Vagina (tissue), 2 donors: ENCODE results near the gene PCGF2.

Experiments used
- POLR2A ChIP-seq, 2 donors: fragments of 450-650 bp; IDR thresholded peaks; one replicate each; pipeline ENCODE4 v1.6.1; 2017; ENCODE audit warnings: antibody characterized with exemption in 2 of 2, mild to moderate bottlenecking in 2 of 2, moderate library complexity in 2 of 2
- POLR2AphosphoS5 ChIP-seq, 2 donors: sonication (generic); formaldehyde crosslinking; IDR thresholded peaks; one replicate each; pipeline ENCODE4 v1.9.0; 2017; ENCODE audit warnings: antibody characterized with exemption in 2 of 2, mild to moderate bottlenecking in 2 of 2, low read depth in 1 of 2; ENCODE audit not compliant: insufficient read depth in 1 of 2
- TF ChIP-seq, protein P1 (sequence below), 3 experiments: fragments of 450-650 bp in 2 of 3; fragments of 200-600 bp in 1 of 3; sonication (generic) in 1 of 3; IDR thresholded peaks; one replicate each; pipeline ENCODE4 v1.5.1; 2017 to 2019; ENCODE audit warnings: antibody characterized with exemption in 3 of 3, mild to moderate bottlenecking in 2 of 3, moderate library complexity in 2 of 3

DNA sequence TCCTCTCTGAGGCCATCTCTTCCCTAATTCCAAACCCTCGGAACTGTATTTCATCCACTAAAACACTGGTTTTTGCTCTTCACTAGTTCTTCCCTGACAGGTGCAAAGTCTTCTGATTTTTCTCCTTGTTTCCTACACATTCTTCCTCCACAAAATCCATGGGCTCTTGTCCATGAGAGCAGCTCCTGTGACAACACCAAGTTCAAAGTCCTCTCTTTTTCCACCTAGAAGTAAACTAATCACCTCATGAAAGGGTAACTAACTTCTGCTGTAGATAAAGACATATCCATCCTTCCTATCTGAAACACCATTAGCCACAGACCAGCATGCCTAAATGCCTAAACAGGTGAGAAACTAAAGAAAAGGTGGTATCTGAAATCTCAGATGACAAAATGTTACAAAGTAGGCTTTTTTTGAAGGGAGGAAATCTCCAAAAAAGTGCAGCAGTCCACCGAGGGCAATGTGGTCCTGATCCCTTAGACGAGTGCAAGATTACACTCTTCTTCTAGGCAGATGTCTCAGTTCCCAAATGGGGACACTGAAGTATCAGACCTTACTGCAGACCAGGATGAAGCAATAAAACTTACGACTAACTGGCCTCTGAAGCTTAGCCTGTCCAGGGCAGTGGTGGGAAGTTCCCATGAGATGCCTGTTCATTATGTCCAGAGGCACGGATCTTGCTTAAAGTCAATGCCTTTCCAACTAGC, 48.5 kb upstream of the PCGF2 start:
- TF ChIP-seq, protein P1, sequence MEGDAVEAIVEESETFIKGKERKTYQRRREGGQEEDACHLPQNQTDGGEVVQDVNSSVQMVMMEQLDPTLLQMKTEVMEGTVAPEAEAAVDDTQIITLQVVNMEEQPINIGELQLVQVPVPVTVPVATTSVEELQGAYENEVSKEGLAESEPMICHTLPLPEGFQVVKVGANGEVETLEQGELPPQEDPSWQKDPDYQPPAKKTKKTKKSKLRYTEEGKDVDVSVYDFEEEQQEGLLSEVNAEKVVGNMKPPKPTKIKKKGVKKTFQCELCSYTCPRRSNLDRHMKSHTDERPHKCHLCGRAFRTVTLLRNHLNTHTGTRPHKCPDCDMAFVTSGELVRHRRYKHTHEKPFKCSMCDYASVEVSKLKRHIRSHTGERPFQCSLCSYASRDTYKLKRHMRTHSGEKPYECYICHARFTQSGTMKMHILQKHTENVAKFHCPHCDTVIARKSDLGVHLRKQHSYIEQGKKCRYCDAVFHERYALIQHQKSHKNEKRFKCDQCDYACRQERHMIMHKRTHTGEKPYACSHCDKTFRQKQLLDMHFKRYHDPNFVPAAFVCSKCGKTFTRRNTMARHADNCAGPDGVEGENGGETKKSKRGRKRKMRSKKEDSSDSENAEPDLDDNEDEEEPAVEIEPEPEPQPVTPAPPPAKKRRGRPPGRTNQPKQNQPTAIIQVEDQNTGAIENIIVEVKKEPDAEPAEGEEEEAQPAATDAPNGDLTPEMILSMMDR (IDR thresholded peaks at IDR 0.05) = no peak
- TF ChIP-seq POLR2A (IDR thresholded peaks at IDR 0.05) (no peak), POLR2AphosphoS5 (IDR thresholded peaks at IDR 0.05; ENCODE audit: insufficient read depth in 1 of 2, low read depth in 1 of 2) (no peak)
